Activated CD8-positive, alpha-beta T cell treated with anti-CD3 and anti-CD28 coated beads, Interleukin-2, amount 10 ng/mL, durations not matched to agents 7 days and 5 days (primary cell): ENCODE data around the gene GPC1. TPM values are rescaled to one million over a fixed set of nuclear protein-coding genes. Genes with fewer than 3 reads are reported as not detected.
A peak's percentile ranks its signal among the peaks of the same experiment; 100 is the strongest.

Source experiments
- microRNA-seq: library from miRNA; unstranded; fragments of <30 nt; microRNA quantifications from one replicate; pipeline ENCODE4 v1.2.0, GENCODE V29; 2022
- total RNA-seq, 2 experiments: library from RNA; stranded (reverse); gene quantifications; one replicate each; pipeline ENCODE4 v1.2.3, GENCODE V29; 2021

The GPC1 gene
- total RNA-seq, 2 experiments from 2014 or later = 4.4 to 5.7 TPM

Small RNA genes within 50 kb of the gene (microRNA-seq; reads per million reads assigned to microRNA genes)
- 41.9 reads per million, percentile 48 among the genes with 10 or more reads in this experiment for gene MIR149

Other genes starting within 250 kb of the GPC1 start
- gene ANKMY1, start 122.3 kb downstream of the GPC1 start, total RNA-seq = 10 to 100 TPM; 27.9 to 33.3 TPM
- gene DUSP28, start 124.7 kb downstream of the GPC1 start, total RNA-seq = 1 to 10 TPM; 6.8 to 8.1 TPM
- gene RNPEPL1, start 132.8 kb downstream of the GPC1 start, total RNA-seq = 100 to 1,000 TPM; 110 to 113 TPM
- gene CAPN10, start 151.1 kb downstream of the GPC1 start, total RNA-seq = 10 to 100 TPM; 53.0 to 61.2 TPM
- 10 to 100 TPM; 21.6 to 23.8 TPM for gene GPR35, start 189.8 kb downstream of the GPC1 start, total RNA-seq
- not detected for gene AQP12B, start 247.2 kb downstream of the GPC1 start, total RNA-seq